Urinary bladder (tissue), 4 donors: Measurements from ENCODE around the gene ZBTB49. TPM values are rescaled to one million over a fixed set of nuclear protein-coding genes. Genes with fewer than 3 reads are reported as not detected.

Source experiments
- DNase-seq: peaks from one replicate; pipeline ENCODE4 v3.0.0-alpha.2; 2015; ENCODE audit errors: extremely low spot score
- H3K27ac ChIP-seq: one replicate; pipeline ENCODE4 v1.5.1; 2013; ENCODE audit warnings: low read depth, mild to moderate bottlenecking, moderate library complexity
- H3K36me3 ChIP-seq: one replicate; pipeline ENCODE4 v1.6.1; 2013; ENCODE audit warnings: mild to moderate bottlenecking, moderate library complexity; ENCODE audit not compliant: insufficient read depth
- H3K4me1 ChIP-seq: one replicate; pipeline ENCODE4 v1.6.1; 2013; ENCODE audit warnings: mild to moderate bottlenecking, moderate library complexity; ENCODE audit not compliant: insufficient read depth
- H3K4me3 ChIP-seq: one replicate; pipeline ENCODE4 v1.5.1; 2013; ENCODE audit warnings: low read depth, low read length
- WGBS: extraction: QIAGEN DNeasy Blood & Tissue Kit; methylation state at CpG from one replicate; pipeline ENCODE4 v1.1.7; 2013; 5-methylcytosine and 5-hydroxymethylcytosine counted together
- polyA plus RNA-seq: library from polyadenylated mRNA; stranded (reverse); fragments of 200-250 nt; gene quantifications from one replicate; pipeline ENCODE4 v1.2.3, GENCODE V29; 2013
- total RNA-seq: library from RNA; depleted of rRNA; stranded (reverse); fragments of >200 nt; gene quantifications from one replicate; pipeline ENCODE4 v1.2.3, GENCODE V29; 2014
- donor health status: healthy with polysubstance abuse.
- donor health status: healthy.

ZBTB49 gene
- total and polyA plus RNA-seq, 2 donors: 5.9 to 8.2 TPM

DNA sequence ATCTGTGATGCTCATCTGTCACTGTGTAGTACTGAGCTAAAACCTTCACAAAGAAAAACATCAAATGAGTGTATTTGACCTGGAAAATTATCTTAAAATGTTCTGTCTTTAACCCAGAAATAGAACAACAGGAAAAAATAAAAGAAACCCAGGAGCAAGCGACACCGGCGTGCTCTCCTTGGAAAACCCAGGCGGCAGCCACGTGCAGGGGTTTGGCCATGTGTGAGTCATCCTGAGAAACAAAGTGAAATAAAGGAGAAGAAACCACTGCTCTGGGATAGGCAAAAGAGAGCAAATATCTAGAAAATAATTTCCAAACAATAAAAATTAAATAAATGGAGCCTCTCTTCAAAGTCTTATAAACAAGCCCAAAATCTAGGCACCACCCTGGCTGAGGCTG, 22.1 kb upstream of the ZBTB49 start:
- Histone ChIP-seq H3K4me1 (no peaks in the 10 kb centered on the region), H3K4me3 (no peak overlapping the region), H3K27ac (no peak overlapping the region), H3K36me3 (no peaks in the 10 kb centered on the region)
- DNase-seq: no peak
- WGBS: 83% methylated on average over 5 of the region's 5 CpGs

GRCh38 chr4:4268776-4269175, 21.3 kb upstream of the ZBTB49 start:
- Histone ChIP-seq H3K4me1 (no peaks in the 10 kb centered on the region), H3K36me3 (no peaks in the 10 kb centered on the region), H3K4me3 (no peak overlapping the region), H3K27ac (no peak overlapping the region)
- 88% methylated on average over 1 of the region's 1 CpG for WGBS
- no peak for DNase-seq

DNA sequence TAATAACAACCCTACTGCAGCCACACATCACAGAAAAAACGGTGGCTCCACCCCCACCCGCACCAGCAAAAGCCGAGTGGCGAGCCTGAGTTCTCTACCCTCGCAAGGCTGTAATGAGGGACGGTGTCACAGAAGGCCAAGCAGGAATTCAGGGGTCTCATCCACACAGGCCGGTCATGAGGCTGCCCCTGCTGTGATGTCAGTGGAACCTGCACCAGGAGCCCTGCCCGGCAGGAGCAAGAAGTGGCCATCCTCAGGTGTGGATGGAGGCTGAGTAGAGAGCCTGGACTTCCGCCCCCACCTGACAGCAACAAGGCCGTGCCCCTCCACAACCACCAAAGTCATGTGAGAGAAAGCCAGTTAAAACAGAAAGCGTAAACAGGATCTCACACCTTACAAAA, 20.7 kb upstream of the ZBTB49 start:
- 87% methylated on average over 11 of the region's 11 CpGs for WGBS
- Histone ChIP-seq H3K36me3 (no peaks in the 10 kb centered on the region), H3K4me1 (no peaks in the 10 kb centered on the region), H3K27ac (no peak overlapping the region), H3K4me3 (no peak overlapping the region)
- no peak for DNase-seq

DNA sequence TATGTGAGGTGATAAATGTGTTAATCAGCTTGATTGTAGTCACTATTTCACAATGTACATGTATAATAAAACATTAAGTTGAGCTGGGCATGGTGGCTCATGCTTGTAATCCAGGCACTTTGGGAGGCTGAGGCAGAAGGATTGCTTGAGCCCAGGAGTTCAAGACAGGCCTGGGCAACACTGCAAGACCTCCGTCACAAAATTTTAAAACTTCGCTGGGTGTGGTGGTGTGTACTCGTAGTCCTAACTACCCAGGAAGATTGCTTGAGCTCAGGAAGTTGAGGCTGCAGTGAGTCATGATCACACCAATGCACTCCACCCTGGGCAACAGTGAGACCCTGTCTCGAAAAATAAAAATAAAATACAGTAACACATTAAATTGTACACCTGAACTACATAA, 20.2 kb upstream of the ZBTB49 start:
- Histone ChIP-seq H3K4me3 (no peak overlapping the region), H3K4me1 (no peaks in the 10 kb centered on the region), H3K36me3 (no peaks in the 10 kb centered on the region), H3K27ac (no peak overlapping the region)
- WGBS: 81% methylated on average over 4 of the region's 4 CpGs
- no peak for DNase-seq

- DNase-seq: no peak
- Histone ChIP-seq H3K4me1 (no peaks in the 10 kb centered on the region), H3K4me3 (no peak overlapping the region), H3K27ac (no peak overlapping the region), H3K36me3 (no peaks in the 10 kb centered on the region)
- WGBS: 81% methylated on average over 4 of the region's 4 CpGs
These were observed 19.5 kb upstream of the ZBTB49 start for GRCh38 chr4:4270529-4270928.

DNA sequence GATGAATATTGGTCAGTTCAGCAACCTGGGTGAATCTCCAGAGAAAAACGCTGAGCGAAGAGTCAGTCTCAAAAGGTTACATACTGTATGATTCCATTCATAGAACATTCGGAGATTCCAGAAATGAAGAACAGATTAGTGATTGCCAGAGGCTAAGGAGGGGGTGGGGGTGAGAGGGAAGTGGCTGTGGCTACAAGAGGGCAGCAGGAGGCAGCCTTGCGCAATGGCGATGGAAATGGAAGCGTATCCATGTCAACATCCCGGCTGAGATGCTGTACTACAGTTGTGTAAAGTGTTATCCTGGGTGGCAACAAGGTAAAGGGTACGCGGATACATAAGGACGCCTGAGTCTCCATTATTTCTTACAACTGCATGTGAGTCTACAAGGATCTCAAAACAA, 18.1 kb upstream of the ZBTB49 start:
- Histone ChIP-seq H3K4me3 (no peak overlapping the region), H3K4me1 (no peaks in the 10 kb centered on the region), H3K36me3 (no peaks in the 10 kb centered on the region), H3K27ac (no peak overlapping the region)
- WGBS: 89% methylated on average over 10 of the region's 10 CpGs
- DNase-seq: no peak

DNA sequence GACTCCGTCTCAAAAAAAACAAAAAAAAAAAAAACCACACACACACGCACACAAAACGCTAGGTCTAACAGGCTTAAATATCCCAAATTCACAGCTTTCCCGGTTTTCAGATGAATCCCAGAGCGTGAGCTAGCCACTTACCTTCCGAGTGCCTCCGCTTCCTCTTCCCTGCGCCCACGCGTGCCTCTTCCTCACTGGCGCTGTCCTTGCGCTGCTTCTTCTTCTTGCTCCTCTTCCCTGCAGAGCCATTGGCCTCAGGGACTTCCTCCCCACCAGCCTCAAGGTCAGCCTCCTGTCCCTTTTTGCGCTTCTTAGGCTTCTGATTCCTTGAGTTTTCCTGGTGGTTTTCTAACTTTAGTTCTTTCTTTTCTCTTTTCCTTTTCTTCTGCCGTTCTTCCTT, 15.8 kb upstream of the ZBTB49 start:
- WGBS: 96% methylated on average over 14 of the region's 14 CpGs
- no peaks in the 10 kb centered on the region for H3K4me1 ChIP-seq
- no peak overlapping the region for H3K4me3 ChIP-seq
- H3K36me3 ChIP-seq: no peaks in the 10 kb centered on the region
- no peak for DNase-seq
- no peak overlapping the region for H3K27ac ChIP-seq

- WGBS: 83% methylated on average over 6 of the region's 6 CpGs
- Histone ChIP-seq H3K4me1 (no peaks in the 10 kb centered on the region), H3K36me3 (peaks cover 1% of the 10 kb centered on the region), H3K4me3 (no peak overlapping the region), H3K27ac (no peak overlapping the region)
- DNase-seq: no peak
These were observed 12.5 kb upstream of the ZBTB49 start for GRCh38 chr4:4277531-4277930.

GRCh38 chr4:4281787-4282186, 8.3 kb upstream of the ZBTB49 start:
- Histone ChIP-seq H3K4me1 (no peaks in the 10 kb centered on the region), H3K27ac (no peak overlapping the region), H3K36me3 (peaks cover 6% of the 10 kb centered on the region), H3K4me3 (no peak overlapping the region)
- no peak for DNase-seq
- 95% methylated on average over 6 of the region's 6 CpGs for WGBS

DNA sequence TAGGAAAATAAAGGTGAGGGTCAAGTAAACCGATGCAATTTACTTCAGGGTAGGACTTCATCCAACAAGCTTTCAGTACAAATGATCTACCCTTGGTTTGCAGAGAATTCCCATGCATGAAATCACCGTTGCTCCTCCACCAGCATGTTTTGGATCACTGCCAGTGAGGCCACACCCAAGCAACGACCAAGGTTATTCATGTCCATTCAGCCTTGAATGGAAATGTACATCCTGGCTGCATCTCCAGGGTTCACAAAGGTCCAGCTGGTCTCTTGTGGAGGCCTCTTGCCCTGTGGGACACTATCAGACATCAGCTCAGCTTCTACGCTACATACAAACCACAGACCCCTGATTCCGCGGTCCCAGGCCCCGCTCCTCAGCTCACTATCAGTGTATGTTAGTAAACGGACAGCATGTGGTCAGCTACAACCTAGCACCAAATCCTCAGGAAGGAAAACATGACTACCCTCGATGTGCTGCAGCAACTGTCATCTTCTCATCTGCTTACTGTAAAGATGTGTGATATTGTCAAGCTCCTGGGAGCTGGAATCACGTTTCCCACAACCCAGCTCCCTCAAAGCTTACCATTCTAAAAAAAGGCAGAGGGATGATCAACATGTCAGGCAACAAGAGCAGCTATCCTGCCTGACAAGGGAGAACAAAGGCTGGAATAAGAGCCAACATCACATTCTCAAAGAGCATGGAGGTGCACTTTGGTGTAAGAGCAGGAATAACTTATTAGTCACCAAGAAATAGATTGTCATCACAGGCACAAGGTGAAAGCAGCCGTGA, 5.0 kb upstream of the ZBTB49 start:
- Histone ChIP-seq H3K27ac (no peak overlapping the region), H3K4me1 (no peaks in the 10 kb centered on the region), H3K36me3 (peaks cover 6% of the 10 kb centered on the region), H3K4me3 (no peak overlapping the region)
- DNase-seq: no peak
- WGBS: 71% methylated on average over 11 of the region's 11 CpGs

GRCh38 chr4:4288098-4288497, 2.0 kb upstream of the ZBTB49 start:
- H3K36me3 ChIP-seq: no peaks in the 10 kb centered on the region
- H3K4me1 ChIP-seq: no peaks in the 10 kb centered on the region
- no peak overlapping the region for H3K4me3 ChIP-seq
- H3K27ac ChIP-seq: no peak overlapping the region
- DNase-seq: no peak

DNA sequence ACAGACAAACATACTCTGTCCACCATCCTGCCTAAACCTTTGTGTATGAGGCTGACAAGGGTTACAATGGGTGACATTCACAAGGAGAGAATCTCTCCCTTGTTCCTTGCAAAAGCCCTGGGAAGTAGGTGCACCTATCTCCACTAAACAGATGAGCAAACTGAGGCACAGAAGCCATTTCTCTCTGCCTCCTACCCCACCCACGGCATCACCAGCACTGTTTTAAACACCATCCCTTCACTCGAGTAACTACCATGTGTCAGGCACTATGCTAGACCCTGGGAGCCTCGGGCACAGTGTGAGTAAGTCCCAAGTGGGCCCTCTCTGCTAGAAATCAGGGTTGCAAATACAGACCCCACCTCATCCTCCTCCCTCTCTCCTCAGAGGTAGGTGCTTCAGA, 996 bp upstream of the ZBTB49 start:
- no peak for DNase-seq
- H3K4me3 ChIP-seq: peak overlapping the region; percentile 80
- H3K36me3 ChIP-seq: no peaks in the 10 kb centered on the region
- 42% methylated on average over 3 of the region's 3 CpGs for WGBS
- H3K4me1 ChIP-seq: no peaks in the 10 kb centered on the region
- H3K27ac ChIP-seq: no peak overlapping the region

- Histone ChIP-seq H3K4me3 (peak overlapping the region; percentile 80), H3K4me1 (no peaks in the 10 kb centered on the region), H3K36me3 (no peaks in the 10 kb centered on the region), H3K27ac (no peak overlapping the region)
- under 1% methylated on average over 10 of the region's 10 CpGs for WGBS
- DNase-seq: no peak
These were observed 482 bp upstream of the ZBTB49 start for GRCh38 chr4:4289597-4289940.

- no peak for DNase-seq
- no peaks in the 10 kb centered on the region for H3K36me3 ChIP-seq
- H3K27ac ChIP-seq: no peak overlapping the region
- no peak overlapping the region for H3K4me3 ChIP-seq
- H3K4me1 ChIP-seq: no peaks in the 10 kb centered on the region
- WGBS: 96% methylated on average over 3 of the region's 3 CpGs
These were observed 3.2 kb downstream of the ZBTB49 start for GRCh38 chr4:4293279-4293678.
